NOMO-1 (cell line): Measurements from ENCODE around the gene RAD51B.

ENCODE experiments used
- DNase-seq, 2 experiments: peaks; one replicate each; lab custom pipeline; 2025; ENCODE audit not compliant: unreplicated experiment in 2 of 2; lab: John Stamatoyannopoulos, UW

The RAD51B gene

GRCh38 chr14:68665792-68666204 is 846.2 kb downstream of the RAD51B start:
- no peak for DNase-seq

DNA sequence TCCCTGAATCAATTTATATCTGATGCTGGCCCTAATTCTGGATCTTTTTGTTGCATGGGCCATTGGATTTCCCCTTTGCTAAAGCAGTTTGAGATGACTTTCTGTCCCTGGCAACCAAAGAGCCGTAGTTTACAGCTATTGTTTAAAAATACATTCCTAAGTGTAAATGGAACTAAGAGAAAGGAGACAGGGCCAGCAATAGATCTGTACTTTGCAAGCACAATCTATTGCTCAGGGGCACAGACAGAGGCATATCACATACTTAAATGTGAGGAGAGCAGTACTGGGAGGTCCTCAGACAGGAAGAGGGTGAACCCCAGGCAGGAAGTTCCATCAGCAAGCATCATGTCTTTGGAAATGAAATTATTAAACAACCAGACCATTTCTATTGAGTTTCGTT is 846.7 kb downstream of the RAD51B start:
- no peak for DNase-seq

DNA sequence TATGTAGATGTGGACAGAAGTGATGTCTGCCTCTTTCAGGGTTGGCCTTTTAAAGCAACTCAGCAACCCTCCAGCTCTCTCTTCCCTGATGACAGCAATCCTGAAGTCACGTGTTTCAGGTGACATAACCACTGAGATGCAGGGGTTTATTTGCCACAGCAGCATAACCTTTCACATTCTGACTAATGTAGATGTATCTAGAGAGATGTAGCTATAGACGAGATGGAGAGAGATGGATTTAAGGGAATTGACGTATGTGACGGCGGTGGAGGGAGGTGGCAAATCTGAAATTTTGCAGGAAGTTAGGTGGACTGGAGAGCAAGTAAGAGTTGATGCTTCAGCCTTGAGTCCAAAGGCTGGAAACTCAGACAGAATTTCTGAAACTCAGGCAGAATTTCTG is 847.3 kb downstream of the RAD51B start:
- no peak for DNase-seq

DNA sequence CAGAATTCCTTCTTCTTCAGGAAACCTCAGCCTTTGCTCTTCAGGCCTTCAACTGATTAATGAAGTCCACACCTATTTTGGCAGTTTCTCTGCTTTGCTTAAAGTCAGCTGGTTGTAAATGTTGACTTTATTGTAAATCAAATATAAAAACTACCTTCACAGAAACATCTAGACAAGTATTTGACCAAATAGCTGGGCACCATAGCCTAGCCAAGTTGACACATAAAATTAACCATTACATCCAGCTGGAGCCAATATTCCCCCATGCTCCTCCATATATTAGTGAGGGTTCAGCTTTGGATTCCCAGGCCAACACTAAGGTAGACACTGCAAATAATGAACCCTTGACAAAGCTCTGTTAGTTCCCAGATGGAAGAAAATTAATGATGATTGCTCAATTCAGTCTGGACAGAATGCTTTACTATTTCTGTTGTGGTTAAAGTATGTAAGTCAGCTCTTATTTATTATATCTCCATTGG is 847.8 kb downstream of the RAD51B start:
- DNase-seq = no peak

- DNase-seq = no peak
These were observed 848.4 kb downstream of the RAD51B start for GRCh38 chr14:68668028-68668427.

GRCh38 chr14:68668531-68668930 is 849.0 kb downstream of the RAD51B start:
- DNase-seq = no peak

GRCh38 chr14:68669111-68669511 is 849.5 kb downstream of the RAD51B start:
- DNase-seq = no peak

DNA sequence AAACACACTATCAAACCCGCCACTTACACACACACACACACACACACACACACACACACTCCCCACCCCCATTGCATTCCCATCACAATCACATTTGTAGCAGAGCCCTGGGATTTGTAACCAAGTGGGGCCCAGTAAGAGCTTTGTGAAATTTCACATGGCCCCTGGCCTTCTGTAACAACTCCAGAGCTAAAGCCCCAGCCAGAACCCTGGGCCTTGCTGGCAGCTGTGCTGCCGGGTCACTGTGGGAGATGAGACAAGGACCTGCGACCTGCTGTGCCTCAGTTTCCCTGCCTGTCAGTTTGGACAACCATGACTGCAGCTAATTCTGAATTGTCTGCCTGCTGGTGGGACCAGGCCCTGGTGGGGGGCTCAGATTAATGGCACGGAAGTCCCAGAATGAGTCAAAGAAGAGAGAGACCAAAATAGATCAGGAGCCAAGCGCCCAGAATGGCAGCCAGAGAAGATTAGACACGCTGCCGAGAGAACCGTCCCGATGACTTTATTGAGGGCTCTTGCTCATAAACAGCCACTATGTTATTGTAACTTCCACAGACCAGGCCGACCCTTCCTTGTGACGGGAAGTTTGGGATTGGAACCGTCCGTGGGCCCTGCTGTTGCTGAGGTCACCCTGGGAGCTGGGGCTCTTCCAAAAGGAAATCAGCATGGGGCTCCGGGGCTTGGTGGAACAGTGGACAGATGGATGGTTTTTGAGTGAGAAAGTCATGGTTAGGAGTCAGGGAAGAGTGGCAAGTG is 850.2 kb downstream of the RAD51B start:
- DNase-seq = no peak

GRCh38 chr14:68670359-68670715 is 850.8 kb downstream of the RAD51B start:
- DNase-seq = no peak

- no peak for DNase-seq
These were observed 852.3 kb downstream of the RAD51B start for GRCh38 chr14:68671909-68672308.

DNA sequence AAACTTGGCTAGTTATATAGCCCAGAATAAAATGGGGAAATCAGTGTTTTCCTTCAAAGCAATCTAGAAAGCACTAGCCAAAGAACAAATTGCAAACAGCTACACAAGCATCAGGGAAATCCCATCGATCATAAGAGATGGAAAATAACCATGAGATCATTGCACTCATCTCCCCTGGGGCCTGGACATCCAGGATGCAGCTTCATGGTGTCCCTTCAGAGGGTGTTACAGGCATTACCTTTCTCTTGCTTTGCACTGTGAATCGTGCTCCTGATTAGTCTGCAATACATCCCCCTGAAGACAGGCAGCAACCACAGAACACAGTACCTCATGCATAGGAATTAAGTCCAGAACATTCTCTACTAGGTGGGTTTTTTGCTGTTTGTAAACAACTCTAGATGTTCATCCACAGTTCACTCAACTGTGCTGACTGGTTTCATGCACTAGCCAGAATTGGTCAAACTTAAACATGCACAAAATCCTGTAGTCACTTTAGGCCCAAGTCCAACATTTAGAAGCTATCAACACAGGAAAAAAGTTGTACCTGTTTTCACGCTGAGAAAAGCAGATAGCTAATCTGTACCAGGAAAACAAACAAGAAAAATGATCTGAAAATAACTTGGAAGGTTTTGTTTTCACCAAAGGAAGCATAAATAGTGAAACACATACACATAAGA is 853.2 kb downstream of the RAD51B start:
- no peak for DNase-seq

DNA sequence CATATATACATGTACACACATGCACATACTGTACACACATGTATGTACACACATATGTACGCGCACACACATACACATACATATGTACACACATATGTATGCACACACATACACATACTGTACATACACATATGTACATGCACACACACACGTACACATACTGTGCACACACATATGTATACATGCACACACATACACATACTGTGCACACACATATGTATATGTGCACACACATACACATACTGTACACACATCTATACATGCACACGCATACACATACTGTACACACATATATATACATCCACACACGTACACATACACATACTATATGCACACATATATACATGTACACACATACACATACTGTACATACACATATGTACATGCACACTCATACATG is 853.9 kb downstream of the RAD51B start:
- no peak for DNase-seq

- DNase-seq = no peak
These were observed 855.1 kb downstream of the RAD51B start for GRCh38 chr14:68674538-68675232.

GRCh38 chr14:68675233-68675577 is 855.6 kb downstream of the RAD51B start:
- DNase-seq = no peak

DNA sequence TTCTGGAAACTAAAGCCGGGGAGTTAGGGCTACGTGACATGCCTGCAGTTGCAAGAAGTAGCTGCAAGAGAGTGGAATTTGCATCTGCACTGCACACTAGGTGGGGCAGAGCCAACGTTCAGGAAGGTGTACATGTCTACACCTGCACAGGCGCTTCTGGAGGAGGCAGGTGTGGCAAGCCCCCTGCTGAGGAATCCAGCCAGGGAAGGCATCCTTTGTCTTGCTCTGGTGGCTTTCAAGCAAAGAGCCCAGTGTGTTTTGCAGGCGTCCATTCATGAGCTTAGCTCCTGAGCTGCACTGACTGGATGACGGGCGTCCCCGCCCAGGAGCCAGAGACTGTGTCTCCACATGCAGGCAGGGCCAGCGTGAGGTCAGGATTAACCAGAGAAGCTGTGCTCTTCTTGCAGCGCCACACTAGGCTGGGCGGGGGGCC is 856.9 kb downstream of the RAD51B start:
- DNase-seq = no peak

DNA sequence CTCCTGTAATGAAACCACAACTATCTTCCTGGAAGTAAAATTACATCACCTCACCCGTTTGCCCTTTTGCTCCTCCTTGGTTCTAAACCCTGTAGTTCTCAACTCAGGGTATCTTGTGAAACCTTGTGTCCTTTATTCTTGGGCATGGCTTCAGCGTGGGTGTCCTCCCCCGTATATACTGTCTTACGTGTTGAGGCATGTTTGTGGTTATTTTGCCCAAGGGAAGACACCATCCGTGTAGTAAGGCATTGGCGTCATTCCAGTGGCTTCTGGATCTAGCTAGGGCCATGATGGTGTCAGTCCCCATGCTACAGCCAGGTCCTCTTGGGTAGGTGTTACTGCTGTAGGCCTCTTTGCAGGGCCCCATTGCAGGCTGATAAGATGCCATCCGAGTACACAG is 857.9 kb downstream of the RAD51B start:
- DNase-seq = no peak

DNA sequence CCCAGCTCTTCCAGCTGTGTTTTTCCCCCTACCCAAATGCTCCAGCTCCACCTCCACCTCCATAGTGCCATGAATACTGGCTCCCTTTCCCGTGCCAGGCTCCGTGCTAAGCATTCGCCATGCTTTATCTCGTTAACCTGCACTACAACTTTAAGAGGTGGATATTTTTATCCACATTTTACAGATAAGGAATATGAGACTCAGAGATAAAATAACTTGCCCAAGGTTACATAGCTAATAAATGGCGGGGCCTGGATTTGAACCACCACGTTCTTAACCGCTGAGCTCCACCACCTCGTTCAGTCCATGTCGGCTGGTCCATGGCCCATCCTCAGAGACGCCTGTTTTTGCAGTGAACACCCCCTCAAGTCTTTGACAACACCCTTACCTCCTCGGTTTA is 858.3 kb downstream of the RAD51B start:
- no peak for DNase-seq

DNA sequence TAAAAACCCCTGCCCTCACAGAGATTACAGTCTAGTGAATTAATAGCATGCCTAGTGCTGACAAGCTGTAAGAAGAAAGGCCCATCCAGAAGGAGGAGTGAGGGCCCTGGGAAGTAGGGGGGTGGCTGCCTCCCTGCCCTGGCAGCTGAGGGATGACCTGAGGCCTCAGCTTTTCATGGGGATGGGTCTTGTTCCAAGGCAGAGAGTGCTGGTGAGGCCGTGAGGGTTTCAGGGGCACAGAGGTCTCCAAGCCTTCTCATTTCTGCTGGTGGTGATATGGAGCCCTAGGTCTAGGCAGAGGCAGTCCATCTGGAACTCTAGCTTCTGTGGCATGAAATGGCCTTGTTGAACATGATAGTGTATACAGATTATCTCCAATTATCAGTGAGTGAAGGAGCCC is 858.9 kb downstream of the RAD51B start:
- DNase-seq = no peak

DNA sequence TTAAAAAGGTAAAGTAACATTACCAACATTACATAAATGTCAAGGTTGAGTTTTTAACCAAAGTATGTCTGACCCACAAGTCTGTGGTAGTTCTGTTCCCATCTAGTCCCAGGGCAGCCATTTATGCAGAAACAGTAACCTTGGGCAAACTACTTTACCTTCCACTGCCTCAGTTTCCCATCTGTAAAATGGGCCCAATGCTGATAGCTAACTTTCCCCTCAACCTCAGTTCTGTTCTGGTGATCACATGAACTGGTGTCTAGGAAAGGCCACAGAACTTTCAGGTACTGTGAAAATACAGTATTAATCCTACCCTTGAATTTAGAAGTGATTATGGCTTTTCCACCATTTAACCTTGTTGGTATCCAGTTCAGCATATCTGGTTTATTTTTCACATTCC is 859.7 kb downstream of the RAD51B start:
- DNase-seq = no peak

DNA sequence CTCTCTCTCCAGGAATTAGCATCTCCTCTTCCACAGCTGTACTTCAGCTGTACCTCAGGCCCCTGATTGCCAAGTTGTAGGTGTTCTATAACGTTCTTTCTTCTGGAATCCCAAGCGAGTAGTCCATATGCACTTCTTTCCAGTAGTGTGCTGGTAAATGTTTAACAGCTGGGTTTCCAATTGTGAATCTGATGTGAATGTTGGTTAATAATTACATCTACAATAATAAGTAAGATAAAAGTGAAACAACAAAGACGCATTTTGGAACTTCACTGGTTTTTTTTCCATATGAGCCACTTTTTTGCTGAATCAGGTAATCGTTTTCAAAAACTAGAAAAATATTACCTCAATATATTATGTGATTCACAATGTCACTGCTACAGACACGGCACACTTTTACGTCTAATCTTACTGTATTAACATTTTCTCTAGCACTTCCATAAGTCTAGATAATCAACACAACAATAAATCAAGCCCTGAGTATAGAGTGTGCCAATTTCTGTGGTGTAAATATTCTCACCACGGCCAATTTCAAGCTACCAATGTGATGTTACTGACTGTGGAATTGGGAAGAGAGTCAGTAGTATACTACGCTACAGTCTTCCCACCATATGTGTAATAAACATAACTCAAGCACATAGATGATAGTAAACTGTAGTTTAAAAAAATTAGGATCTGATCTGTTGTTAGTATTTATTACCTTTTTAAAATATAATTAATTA is 860.3 kb downstream of the RAD51B start:
- DNase-seq = no peak

- DNase-seq = no peak
These were observed 861.0 kb downstream of the RAD51B start for GRCh38 chr14:68680541-68681051.
